Retinal pigment epithelial cell (primary cell): ENCODE measurements around the gene TMEM44.

Experiments used
- DNase-seq: peaks from one replicate; pipeline ENCODE4 v3.0.0-alpha.2; 2010; ENCODE audit warnings: low read depth
- H3K4me3 ChIP-seq: 2 replicates; pipeline ENCODE4 v1.5.1; 2011; ENCODE audit warnings: mild to moderate bottlenecking, low read length, control low read depth, moderate library complexity
- CTCF ChIP-seq: conservative IDR thresholded peaks from 2 replicates; pipeline ENCODE4 v1.5.1; 2011; ENCODE audit warnings: low read depth, low read length, control low read depth, inconsistent platforms

TMEM44 gene

GRCh38 chr3:194579091-194579606 lies 54.1 kb downstream of the TMEM44 start:
- H3K4me3 ChIP-seq, result no peak overlapping the region
- no peak for TF ChIP-seq CTCF
- DNase-seq, result no peak

- no peak for TF ChIP-seq CTCF
- no peak overlapping the region for H3K4me3 ChIP-seq
- no peak for DNase-seq
Observed at GRCh38 chr3:194577986-194578905, 55.0 kb downstream of the TMEM44 start.

- TF ChIP-seq CTCF, result no peak
- no peak overlapping the region for H3K4me3 ChIP-seq
- no peak for DNase-seq
Observed at GRCh38 chr3:194575484-194576210, 57.6 kb downstream of the TMEM44 start.

- DNase-seq, result no peak
Observed at GRCh38 chr3:194574639-194575483, 58.4 kb downstream of the TMEM44 start.

GRCh38 chr3:194573680-194574437 lies 59.4 kb downstream of the TMEM44 start:
- DNase-seq, result no peak
- no peak overlapping the region for H3K4me3 ChIP-seq
- peak; percentile 53 for TF ChIP-seq CTCF

More at GRCh38 chr3:194574639-194575483, 58.4 kb downstream of the TMEM44 start:
- H3K4me3 ChIP-seq, result no peak overlapping the region
- peak; percentile 42 for TF ChIP-seq CTCF

- H3K4me3 ChIP-seq, result no peak overlapping the region
- no peak for TF ChIP-seq CTCF
- no peak for DNase-seq
Observed at GRCh38 chr3:194572944-194573491, 60.2 kb downstream of the TMEM44 start.
